ENCODE data around the gene PHF2.
"Not testable (repeated sequence)": the region's sequence is repeated elsewhere in the genome, so short reads cannot be mapped to it uniquely, and the experiment has no call there.

Gene PHF2

GRCh38 chr9:93659044-93659836 lies 82.9 kb downstream of the PHF2 start:
- no peak overlapping the region for H3K4me3 ChIP-seq (ENCODE audit: low read length)
- no peak for TF ChIP-seq ZNF274 (IDR thresholded peaks at IDR 0.05; ENCODE audit: low read depth, low read length)

DNA sequence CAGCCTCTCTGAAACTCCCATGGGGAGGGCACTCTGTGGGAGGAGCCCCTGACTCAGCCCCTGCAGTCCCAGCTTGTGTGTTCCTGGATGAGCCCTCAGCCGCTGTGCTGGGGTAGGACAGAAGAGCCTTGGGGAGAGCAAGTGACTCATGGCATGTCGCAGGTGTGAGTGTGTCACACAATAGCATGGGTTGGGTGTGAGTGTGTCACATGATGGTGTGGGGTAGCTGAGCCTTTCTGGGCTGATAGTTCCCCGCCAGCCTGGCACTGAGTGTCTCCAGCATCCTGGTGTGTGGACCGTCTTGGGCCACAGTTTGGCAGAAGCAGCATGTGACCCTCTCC lies 83.4 kb downstream of the PHF2 start:
- TF ChIP-seq ZNF274 (IDR thresholded peaks at IDR 0.05; ENCODE audit: low read depth, low read length) = no peak
- no peak overlapping the region for H3K4me3 ChIP-seq (ENCODE audit: low read length)

DNA sequence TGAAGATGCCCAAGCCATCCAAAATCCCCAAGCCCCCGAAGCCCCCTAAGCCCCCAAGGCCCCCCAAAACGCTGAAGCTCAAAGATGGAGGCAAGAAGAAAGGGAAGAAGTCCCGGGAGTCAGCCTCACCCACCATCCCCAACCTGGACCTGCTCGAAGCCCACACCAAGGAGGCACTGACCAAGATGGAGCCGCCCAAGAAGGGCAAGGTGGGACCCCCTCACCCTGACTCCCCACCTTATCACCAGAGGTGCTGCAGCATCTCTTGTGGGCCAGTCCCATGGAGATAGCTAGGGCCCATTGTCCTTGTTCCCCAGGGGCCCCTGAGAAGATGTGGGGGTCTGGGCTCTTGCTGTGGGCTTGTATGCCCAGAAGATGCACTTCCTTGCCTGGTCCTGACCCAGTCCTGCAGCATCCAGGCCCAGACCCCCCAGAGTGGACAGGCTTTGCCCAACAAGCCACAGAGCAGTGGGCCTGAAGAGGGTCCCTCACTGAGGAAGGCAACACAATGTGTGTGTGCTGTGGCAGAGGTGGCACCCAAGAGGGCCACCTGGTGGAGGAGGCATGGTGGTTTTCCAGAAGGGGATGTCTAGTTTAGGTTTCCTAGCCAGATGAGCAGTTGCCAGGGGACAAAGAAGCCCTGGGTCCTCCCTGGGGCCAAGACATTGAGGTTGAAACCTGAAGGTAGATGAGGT lies 84.1 kb downstream of the PHF2 start:
- H3K4me3 ChIP-seq (ENCODE audit: low read length) = no peak overlapping the region
- no peak for TF ChIP-seq ZNF274 (IDR thresholded peaks at IDR 0.05; ENCODE audit: low read depth, low read length)

- TF ChIP-seq ZNF274 (IDR thresholded peaks at IDR 0.05; ENCODE audit: low read depth, low read length) = no peak
Observed at GRCh38 chr9:93661591-93661990, 85.2 kb downstream of the PHF2 start.

DNA sequence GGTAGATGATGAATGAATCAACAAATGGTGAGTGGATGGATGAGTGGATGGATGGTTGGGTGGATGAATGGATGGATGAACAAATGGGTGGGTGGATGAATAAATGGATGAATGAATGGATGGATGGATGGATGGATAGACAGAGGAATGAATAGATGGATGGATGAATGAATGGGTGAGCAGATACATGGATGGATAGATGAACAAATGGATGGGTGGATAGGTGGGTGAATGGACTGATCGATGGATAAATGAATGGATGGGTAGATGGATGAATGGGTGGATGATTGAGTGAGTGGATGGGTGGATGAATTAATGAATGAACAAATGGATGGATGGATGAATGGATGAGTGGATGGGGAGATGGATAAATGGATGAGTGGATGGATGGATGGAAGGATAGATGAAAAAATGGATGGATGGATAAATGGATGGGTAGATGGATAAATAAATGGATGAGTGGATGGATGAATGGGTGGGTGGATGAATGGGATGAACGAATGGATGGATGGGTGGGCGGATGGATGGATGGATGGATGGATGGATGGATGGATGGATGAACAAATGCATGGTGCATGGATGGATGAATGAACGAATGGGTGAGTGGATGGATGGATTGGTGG lies 85.7 kb downstream of the PHF2 start:
- no peak for TF ChIP-seq ZNF274 (IDR thresholded peaks at IDR 0.05; ENCODE audit: low read depth, low read length)
- no peak overlapping the region for H3K4me3 ChIP-seq (ENCODE audit: low read length)

More at GRCh38 chr9:93661591-93661990, 85.2 kb downstream of the PHF2 start:
- H3K4me3 ChIP-seq (ENCODE audit: low read length) = no peak overlapping the region

- no peak for TF ChIP-seq ZNF274 (IDR thresholded peaks at IDR 0.05; ENCODE audit: low read depth, low read length)
- H3K4me3 ChIP-seq (ENCODE audit: low read length) = no peak overlapping the region
Observed at GRCh38 chr9:93662952-93663572, 86.7 kb downstream of the PHF2 start.

DNA sequence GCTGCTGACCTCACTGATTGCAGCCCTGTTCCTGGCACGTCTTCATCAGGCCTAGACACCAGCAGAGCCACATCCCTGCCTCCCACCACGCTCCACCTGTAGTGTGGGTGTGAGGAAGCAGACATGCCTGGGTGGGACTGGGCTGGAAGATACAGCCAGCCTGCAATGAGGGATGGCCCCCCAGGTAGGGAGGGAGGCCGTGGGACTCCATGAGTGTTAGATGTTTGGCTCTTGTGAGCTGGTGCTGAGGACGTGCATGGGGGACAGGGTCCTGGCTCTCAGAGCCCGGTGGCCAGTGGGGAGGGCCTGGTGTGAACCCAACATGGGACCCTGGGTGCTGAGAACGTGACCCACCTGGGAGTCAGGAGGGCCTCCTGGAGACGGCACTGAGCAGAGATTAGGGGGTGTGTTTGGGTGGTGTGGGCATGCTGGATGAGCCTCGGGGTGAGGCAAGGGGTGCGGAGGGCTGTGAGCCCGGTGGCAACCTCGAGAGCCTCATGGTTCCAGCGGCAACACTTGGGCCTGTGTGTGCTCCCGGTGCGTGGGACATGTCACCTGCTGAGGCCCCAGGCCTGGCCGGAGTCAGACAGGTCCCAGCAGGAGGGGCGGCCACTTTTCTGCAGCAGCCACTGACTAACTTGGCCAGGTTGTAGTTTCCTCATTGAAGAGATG lies 87.6 kb downstream of the PHF2 start:
- no peak overlapping the region for H3K4me3 ChIP-seq (ENCODE audit: low read length)
- no peak for TF ChIP-seq ZNF274 (IDR thresholded peaks at IDR 0.05; ENCODE audit: low read depth, low read length)

DNA sequence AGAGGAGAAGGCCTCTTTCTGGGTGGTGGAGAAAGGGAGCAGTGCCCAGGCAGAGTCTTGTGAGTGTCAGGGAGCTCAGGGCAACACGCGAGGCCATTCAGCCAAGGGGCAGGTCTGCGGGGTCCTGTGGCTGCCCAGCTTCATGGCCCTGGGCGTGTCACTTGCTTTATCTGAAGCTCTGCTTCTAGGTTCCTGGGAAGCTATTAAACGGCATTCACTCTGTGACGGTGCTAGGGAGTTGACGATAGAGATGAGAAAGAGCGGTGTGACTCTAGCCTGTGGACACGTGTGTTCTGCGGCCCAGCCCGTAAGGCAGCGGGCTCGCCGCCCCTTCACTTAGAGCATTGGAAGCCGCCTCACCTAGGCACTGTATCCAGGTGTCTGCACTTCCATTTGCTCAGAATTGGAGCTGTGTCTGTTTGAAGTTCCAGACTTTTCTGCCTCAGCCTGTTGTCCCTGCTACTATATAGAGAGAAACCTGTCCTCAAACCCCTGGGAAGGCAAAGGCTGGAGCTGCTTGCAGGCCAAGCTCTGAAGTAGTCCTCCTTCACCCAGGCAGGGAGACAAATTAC lies 88.3 kb downstream of the PHF2 start:
- no peak overlapping the region for H3K4me3 ChIP-seq (ENCODE audit: low read length)
- TF ChIP-seq ZNF274 (IDR thresholded peaks at IDR 0.05; ENCODE audit: low read depth, low read length) = no peak

DNA sequence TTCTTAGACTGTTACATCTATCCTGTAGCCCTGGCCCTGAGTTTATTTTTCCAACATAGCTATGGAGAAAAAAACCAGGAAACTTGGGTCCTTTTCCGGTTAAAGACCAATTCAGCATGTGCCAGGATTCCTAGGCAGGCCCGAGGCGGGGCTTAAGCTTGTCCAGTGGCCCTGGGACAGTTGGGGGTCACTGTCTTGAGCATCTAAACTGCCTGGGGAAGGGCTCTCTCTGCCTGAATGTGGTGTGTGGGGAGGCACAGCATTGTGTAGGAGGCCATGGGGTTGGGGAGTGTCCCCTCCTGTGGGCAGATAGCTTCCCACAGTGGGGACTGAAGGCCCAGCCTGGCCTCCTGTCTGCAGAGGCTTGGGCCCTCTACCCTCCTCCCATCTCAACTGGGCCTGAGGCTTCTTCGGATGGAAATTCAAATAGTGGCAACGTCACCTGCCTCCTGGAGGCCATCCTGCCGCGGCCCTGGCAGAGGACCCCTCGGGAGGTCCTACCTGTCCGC lies 88.8 kb downstream of the PHF2 start:
- no peak overlapping the region for H3K4me3 ChIP-seq (ENCODE audit: low read length)
- TF ChIP-seq ZNF274 (IDR thresholded peaks at IDR 0.05; ENCODE audit: low read depth, low read length) = no peak

- no peak for TF ChIP-seq ZNF274 (IDR thresholded peaks at IDR 0.05; ENCODE audit: low read depth, low read length)
- no peak overlapping the region for H3K4me3 ChIP-seq (ENCODE audit: low read length)
Observed at GRCh38 chr9:93665637-93666438, 89.5 kb downstream of the PHF2 start.

GRCh38 chr9:93666439-93666784 lies 90.0 kb downstream of the PHF2 start:
- not testable (repeated sequence) for H3K4me3 ChIP-seq (ENCODE audit: low read length)

DNA sequence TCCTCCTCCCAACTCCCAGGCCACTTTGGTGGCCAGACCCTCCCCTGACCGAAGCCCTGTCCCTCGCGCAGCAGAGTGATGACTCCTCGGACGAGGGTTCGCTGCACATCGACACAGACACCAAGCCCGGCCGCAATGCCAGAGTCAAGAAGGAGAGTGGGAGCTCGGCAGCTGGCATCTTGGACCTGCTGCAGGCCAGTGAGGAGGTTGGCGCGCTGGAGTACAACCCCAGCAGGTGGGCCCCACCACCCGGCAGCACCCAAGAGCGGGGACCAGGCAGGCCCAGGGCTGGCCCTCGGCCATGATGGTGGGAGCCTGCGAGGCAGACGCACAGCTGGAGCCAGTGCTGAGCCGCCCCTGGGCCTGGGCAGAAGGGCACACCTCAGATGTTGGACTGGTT lies 90.6 kb downstream of the PHF2 start:
- no peak for TF ChIP-seq ZNF274 (IDR thresholded peaks at IDR 0.05; ENCODE audit: low read depth, low read length)
- H3K4me3 ChIP-seq (ENCODE audit: low read length) = no peak overlapping the region

DNA sequence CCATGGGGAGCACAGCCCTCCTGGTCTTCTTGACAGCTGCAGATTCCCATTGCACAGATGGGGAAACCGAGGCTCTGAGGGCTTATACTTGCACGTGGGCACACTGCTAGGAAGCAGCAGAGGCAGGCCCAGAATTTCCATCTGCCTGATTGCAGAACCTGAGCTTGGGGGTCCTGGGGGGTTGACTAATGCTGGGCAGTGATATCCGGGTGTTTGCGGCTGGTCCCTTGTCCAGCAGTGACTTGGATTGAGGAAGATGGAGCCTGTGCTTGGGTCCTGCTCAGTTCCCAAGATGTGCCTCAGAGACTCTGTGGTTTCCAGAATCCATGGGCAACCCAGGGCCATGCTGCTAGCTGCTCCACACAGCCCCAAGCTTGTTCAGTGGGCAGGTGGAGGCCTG lies 91.2 kb downstream of the PHF2 start:
- H3K4me3 ChIP-seq (ENCODE audit: low read length) = no peak overlapping the region
- TF ChIP-seq ZNF274 (IDR thresholded peaks at IDR 0.05; ENCODE audit: low read depth, low read length) = no peak

Measured in GM08714 (cell line).